GM18873 (cell line): ENCODE results near the gene KIF22.
"Not testable (repeated sequence)": the region's sequence is repeated elsewhere in the genome, so short reads cannot be mapped to it uniquely, and the experiment has no call there.

Experiments
- ATAC-seq: cut with Tn5 transposase; IDR thresholded peaks from one replicate; pipeline ENCODE4 v1.9.1; 2021; ENCODE audit warnings: mild to moderate bottlenecking, moderate library complexity, moderate number of reproducible peaks; ENCODE audit not compliant: unreplicated experiment, low FRiP score

The KIF22 gene

GRCh38 chr16:29793153-29793552, 2.6 kb downstream of the KIF22 start:
- ATAC-seq = not testable (repeated sequence)

- ATAC-seq = no peak
These were observed 3.7 kb downstream of the KIF22 start for GRCh38 chr16:29794231-29794710.

DNA sequence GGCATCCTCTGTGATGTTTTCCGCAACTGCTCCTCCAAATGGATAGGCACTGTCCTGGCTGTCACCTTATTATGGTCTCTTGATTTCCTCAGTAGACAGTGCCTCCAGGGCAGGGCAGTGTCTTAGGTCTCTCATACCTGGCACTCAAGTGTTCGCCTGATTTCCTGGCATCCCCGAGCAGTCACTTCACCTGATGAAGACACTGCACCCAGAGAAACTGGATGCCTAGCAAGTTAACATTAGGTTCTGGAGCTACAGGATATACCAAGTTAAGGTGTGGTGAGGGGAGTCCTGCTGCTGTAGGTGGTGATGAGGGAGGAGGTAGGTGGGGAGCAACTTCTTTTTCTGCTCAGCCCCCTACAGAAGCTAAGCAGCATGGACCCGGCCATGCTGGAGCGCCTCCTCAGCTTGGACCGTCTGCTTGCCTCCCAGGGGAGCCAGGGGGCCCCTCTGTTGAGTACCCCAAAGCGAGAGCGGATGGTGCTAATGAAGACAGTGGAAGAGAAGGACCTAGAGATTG, 11.9 kb downstream of the KIF22 start:
- ATAC-seq = no peak

- ATAC-seq = no peak
These were observed 13.5 kb downstream of the KIF22 start for GRCh38 chr16:29804020-29804419.

- ATAC-seq = no peak
These were observed 14.1 kb downstream of the KIF22 start for GRCh38 chr16:29804455-29805231.

GRCh38 chr16:29805232-29806098, 14.9 kb downstream of the KIF22 start:
- ATAC-seq = peak; percentile 41

GRCh38 chr16:29806099-29806579, 15.6 kb downstream of the KIF22 start, which contains the start of gene MAZ:
TSS of gene MAZ (plus strand) at chr16:29806529. CDS start at chr16:29806702, 173 bp downstream.
- no peak for ATAC-seq

GRCh38 chr16:29806641-29807425, 16.3 kb downstream of the KIF22 start:
- no peak for ATAC-seq

DNA sequence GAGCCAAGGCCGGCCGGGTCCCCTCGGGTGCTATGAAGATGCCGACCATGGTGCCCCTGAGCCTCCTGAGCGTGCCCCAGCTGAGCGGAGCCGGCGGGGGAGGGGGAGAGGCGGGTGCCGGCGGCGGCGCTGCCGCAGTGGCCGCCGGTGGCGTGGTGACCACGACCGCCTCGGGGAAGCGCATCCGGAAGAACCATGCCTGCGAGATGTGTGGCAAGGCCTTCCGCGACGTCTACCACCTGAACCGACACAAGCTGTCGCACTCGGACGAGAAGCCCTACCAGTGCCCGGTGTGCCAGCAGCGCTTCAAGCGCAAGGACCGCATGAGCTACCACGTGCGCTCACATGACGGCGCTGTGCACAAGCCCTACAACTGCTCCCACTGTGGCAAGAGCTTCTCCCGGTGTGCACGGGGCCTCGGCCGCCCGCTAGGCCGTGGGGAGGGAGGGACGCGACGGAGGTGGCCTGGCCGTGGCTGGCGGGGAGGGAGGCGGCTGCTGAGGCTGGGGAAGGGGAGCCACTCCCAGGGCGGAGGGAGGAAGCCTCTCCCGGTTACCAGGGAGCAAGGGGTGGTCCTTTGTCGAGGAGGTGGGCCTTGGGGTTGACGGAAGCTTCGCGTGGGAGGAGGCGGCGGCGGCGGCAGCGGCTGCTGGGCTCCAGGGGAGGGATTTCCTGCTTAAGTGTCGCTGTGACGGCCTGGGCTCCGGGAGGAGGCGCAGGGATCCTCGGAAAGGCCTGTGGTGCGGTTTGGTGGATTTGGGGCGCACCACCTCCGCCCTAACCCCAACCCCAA, 17.1 kb downstream of the KIF22 start:
- ATAC-seq = no peak

GRCh38 chr16:29808219-29808900, 17.8 kb downstream of the KIF22 start:
- ATAC-seq = no peak

- ATAC-seq = no peak
These were observed 18.6 kb downstream of the KIF22 start for GRCh38 chr16:29809031-29809747.

- ATAC-seq = no peak
These were observed 19.5 kb downstream of the KIF22 start for GRCh38 chr16:29809850-29810698.

DNA sequence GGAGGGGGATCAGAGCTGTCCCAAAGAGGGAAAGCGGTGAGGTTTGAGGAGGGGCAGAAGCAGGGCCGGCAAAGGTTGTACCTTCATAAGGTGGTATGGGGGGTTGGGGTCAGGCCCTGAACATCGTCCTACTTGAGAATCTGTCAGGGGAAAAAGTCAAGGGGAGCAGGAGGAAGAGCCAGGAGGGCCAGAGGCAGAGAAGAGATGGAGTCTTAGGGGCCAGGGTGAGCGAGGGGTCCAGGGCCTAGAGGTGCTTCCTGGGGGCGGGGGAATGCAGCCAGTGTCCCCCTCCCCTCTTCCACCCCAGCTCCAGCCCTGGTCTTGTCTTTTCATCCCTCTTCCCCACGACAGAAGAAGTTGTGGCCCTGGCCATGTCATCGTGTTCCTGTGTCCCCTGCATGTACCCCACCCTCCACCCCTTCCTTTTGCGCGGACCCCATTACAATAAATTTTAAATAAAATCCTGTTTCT, 20.2 kb downstream of the KIF22 start:
- no peak for ATAC-seq

DNA sequence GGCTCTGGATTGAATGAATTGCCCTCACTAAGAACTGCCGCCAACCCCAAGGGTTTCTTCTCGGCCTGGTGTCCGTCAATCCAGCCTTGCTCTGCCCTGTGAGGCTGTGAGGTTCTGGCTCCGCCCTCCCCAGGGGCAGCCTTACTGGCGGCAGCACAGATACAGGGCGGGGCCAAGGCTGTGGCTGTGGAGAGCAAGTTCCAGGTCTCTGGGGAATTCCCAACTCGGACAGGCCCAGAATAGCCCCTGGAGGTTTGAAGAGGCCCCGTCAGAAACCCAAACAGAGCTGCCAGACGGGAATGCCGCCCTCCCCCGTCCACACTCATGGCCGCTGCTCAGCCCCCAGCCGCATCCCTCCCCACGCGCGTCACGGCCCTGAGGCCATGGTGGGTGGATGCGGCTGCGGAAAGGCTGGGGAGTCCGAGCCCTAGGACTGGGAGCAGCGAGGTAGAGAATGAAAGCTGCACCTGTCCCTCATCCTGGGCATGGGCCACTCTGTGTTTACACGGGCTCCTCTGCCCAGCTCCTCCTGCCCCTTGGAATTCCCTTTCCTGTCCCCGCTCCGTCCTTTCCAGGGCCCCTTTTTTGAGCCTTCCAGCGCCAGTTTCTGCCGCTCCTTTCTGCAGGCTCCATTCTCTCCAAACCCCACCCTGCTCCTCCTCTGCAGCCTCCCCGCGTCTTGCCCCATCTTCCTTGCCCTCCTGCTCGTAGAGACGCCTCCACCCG, 20.8 kb downstream of the KIF22 start:
- peak; percentile 28 for ATAC-seq

DNA sequence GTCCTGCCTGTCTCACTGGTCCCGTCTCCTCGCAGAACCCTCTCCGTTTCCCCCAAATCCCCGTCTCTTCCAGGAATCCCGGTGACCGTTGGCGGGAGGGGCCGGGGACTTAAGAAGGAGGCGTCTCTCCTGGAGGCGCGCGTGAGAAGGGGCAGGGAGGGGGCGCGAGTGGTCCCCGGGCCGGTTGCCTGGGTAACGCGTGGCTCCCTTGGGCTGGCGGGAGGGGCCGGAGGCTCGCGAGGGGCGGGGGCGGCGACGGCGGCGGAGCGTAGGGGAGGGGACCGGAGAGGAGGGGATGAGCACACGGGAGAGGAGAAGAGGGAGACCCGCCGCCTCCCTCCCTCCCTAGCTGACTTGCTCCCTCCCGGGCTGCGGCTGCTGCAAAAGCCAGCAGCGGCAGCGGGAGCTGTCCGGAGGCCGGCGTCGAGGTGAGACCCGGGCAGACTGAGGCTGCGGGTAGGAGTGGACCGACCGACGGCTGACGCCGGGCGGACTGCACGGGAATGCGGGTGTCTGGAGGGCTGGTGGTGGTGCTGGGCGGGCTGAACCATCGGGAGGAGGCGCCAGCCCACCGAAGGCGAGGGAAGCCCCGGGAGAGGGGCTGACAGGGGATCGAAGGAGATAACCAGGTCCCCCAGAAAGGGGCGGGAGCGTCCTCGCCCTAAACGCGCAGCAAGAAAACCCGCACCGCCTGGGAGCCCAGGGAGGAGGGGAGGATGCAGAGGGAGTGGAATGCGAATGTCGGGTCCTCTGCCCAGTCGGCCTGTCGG, 21.5 kb downstream of the KIF22 start, which contains the start of gene PRRT2:
TSS of gene PRRT2 (plus strand) at position 298 of the 770 bp plus-strand sequence. CDS start 862 bp downstream, outside the sequence.
- no peak for ATAC-seq
